Ovary (tissue), 3 donors: ENCODE data around the gene KRT81.

Experiments used
- CTCF ChIP-seq, 3 donors: fragments of 450-650 bp in 2 of 3; fragments of 200-600 bp in 1 of 3; IDR thresholded peaks; one replicate each; pipeline versions ENCODE4 v1.5.1 to v1.8.0; 2016 to 2022; ENCODE audit warnings: antibody characterized with exemption in 3 of 3, mild to moderate bottlenecking in 1 of 3
- EP300 ChIP-seq: sonication (generic); formaldehyde crosslinking; IDR thresholded peaks from one replicate; pipeline ENCODE4 v1.6.1; 2017; ENCODE audit warnings: antibody characterized with exemption
- POLR2A ChIP-seq: fragments of 450-650 bp; IDR thresholded peaks from one replicate; pipeline ENCODE4 v1.6.1; 2017; ENCODE audit warnings: antibody characterized with exemption, mild to moderate bottlenecking, moderate library complexity
- donor health status: DM: no; HTN: no; CAD: no.

- TF ChIP-seq POLR2A (no peak), CTCF (IDR thresholded peaks at IDR 0.05) (no peak), EP300 (no peak)
Observed at GRCh38 chr12:52279422-52280318, 11.7 kb downstream of the KRT81 start.
